ENCODE data around the gene MIA3.
"Not testable (repeated sequence)": the region's sequence is repeated elsewhere in the genome, so short reads cannot be mapped to it uniquely, and the experiment has no call there.

MIA3 gene

DNA sequence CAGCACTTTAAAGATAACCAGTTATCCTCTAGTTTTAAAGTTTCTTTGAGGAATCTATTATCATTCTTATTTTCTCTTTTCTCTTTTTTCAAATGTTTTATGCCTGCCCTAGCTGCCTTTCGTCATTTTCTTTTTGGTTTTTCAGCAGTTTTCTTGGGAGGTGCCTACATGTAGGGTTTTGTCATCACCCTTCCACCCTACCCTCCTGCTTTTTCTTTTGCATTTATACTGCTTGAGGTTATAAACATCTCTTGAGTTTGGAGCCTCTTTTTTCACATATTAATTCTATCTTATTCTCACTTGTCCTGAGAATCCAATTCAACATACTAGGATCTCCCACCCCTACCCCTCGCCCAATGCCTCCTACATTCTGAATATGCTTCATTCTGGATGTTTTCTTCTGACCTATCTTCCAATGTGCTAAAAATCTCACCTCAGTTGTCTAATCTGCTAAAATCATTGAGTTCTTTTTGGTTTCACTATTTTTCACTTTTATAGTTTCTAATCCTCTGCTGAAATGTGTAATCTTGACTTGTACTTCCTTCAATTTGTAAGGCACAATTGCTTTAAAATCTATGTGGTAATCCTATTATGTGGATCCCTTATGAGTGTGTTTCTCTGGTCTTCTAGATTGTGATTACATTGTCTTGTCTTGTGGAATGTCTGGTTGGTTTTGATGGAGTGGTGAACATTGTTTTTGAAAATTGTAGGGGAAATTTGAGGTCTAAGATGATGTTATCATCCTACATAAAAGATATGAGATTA lies 38.7 kb downstream of the MIA3 start:
- H3K27me3 ChIP-seq (replicated peaks): no peaks in the 10 kb centered on the region
- H3K27ac ChIP-seq: no peak overlapping the region
- in situ Hi-C loops (cut with HindIII; ENCODE audit: low pct_ligation_motif_present, low sequenced_read_pairs): no loop called here
- H3K36me3 ChIP-seq (replicated peaks): peaks cover 64% of the 10 kb centered on the region
- no peak overlapping the region for H3K4me3 ChIP-seq (ENCODE audit: low read depth, low read length)
- TF ChIP-seq, protein P1, sequence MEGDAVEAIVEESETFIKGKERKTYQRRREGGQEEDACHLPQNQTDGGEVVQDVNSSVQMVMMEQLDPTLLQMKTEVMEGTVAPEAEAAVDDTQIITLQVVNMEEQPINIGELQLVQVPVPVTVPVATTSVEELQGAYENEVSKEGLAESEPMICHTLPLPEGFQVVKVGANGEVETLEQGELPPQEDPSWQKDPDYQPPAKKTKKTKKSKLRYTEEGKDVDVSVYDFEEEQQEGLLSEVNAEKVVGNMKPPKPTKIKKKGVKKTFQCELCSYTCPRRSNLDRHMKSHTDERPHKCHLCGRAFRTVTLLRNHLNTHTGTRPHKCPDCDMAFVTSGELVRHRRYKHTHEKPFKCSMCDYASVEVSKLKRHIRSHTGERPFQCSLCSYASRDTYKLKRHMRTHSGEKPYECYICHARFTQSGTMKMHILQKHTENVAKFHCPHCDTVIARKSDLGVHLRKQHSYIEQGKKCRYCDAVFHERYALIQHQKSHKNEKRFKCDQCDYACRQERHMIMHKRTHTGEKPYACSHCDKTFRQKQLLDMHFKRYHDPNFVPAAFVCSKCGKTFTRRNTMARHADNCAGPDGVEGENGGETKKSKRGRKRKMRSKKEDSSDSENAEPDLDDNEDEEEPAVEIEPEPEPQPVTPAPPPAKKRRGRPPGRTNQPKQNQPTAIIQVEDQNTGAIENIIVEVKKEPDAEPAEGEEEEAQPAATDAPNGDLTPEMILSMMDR (IDR thresholded peaks at IDR 0.05; ENCODE audit: low read depth, low read length, missing control alignments): no peak
- no peak for DNase-seq

DNA sequence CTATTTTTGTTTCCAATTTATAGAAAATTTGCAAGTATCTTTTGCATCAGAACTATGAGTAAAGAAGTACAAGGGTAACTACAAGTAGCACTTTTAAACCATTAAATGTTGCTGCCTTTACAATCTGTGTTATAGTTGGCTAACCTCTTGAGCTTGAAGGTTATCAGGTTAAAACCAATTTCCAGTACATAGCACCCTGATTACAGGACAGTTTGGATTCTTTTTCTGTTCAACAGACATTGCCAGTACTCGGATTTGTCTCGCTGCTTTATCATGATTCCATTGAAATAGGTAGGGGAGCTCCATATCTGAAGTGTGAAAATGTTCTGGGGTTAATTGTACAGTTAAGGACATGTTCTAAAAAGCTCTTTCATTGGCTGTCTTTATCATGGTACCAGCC lies 40.0 kb downstream of the MIA3 start:
- no peak for DNase-seq
- Histone ChIP-seq H3K27ac (no peak overlapping the region), H3K36me3 (replicated peaks) (peaks cover 65% of the 10 kb centered on the region), H3K4me3 (ENCODE audit: low read depth, low read length) (no peak overlapping the region), H3K27me3 (replicated peaks) (no peaks in the 10 kb centered on the region)
- in situ Hi-C loops (cut with HindIII; ENCODE audit: low pct_ligation_motif_present, low sequenced_read_pairs): no loop called here
- TF ChIP-seq, protein P1 (IDR thresholded peaks at IDR 0.05; ENCODE audit: low read depth, low read length, missing control alignments): no peak

DNA sequence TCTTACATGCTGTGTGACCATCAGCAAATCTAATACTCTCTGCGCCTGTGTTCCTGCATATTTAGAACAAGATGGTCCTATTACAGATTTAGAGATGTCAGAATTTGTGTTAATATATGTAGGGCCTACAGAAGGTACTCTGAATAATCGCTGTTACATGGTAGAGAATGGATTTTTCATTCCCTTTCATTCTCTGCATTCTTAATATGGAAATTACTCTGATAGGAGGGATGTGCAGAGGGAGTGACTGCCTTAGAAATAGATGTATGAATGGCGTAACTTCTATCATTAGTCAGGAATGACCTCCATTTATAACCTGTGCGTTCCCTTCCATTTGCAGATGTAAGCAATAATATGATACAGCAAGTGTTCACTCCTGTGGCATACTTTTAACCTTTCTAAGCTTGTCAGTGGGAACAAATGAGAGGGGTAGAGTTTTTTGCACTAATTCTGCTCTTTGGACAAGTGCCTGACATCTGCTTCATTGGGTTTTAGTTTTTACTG lies 45.6 kb downstream of the MIA3 start:
- no peak for DNase-seq
- no peak overlapping the region for H3K27ac ChIP-seq
- no peaks in the 10 kb centered on the region for H3K27me3 ChIP-seq (replicated peaks)
- H3K4me3 ChIP-seq (ENCODE audit: low read depth, low read length): no peak overlapping the region
- peaks cover 65% of the 10 kb centered on the region for H3K36me3 ChIP-seq (replicated peaks)
- in situ Hi-C loops (cut with HindIII; ENCODE audit: low pct_ligation_motif_present, low sequenced_read_pairs): no loop called here
- TF ChIP-seq, protein P1 (IDR thresholded peaks at IDR 0.05; ENCODE audit: low read depth, low read length, missing control alignments): no peak

DNA sequence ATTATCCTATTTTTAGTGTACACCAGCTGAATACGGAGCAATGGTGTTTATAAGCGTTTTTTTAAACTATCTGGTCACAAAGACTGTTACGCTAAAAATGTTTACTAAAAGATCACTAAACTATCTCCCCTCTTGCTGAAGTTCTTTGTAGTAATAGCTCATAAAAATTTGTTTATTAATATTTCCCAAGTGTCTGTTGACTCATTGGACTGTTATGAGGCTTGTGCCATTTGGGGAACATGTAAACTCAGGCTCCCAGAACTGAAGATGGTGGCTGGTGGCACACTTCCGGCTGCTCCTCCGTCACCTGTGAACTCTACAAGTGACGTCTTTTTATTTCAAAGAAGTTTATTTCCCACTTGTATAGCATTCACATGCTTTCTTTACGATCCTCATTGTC lies 48.1 kb downstream of the MIA3 start:
- in situ Hi-C loops (cut with HindIII; ENCODE audit: low pct_ligation_motif_present, low sequenced_read_pairs): no loop called here
- TF ChIP-seq, protein P1 (IDR thresholded peaks at IDR 0.05; ENCODE audit: low read depth, low read length, missing control alignments): no peak
- DNase-seq: no peak
- peaks cover 57% of the 10 kb centered on the region for H3K36me3 ChIP-seq (replicated peaks)
- H3K27me3 ChIP-seq (replicated peaks): no peaks in the 10 kb centered on the region
- no peak overlapping the region for H3K27ac ChIP-seq
- no peak overlapping the region for H3K4me3 ChIP-seq (ENCODE audit: low read depth, low read length)

DNA sequence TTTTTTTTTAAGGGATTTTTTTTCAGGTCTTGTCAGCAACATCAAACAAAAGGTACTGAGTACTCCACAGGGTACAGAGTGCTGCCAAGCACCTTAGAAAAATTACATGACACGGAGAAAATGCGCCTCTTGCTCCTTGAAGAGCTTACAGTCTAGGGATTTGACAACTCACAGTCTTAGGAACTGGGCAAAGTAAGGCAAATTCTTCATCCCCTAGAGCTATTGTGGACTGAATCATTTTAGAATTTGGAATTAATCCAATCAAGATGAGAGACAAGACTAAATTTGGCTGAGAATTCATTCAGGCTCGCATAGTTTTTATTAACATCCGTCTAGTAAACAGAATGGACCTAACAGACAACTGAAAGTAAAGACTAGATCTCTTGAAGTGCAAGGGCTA lies 50.3 kb downstream of the MIA3 start:
- DNase-seq; in situ Hi-C loops (cut with HindIII; ENCODE audit: low pct_ligation_motif_present, low sequenced_read_pairs); H3K27me3 ChIP-seq (replicated peaks); H3K27ac ChIP-seq; H3K4me3 ChIP-seq (ENCODE audit: low read depth, low read length): not testable (repeated sequence)
- H3K36me3 ChIP-seq (replicated peaks): peaks cover 50% of the 10 kb centered on the region

DNA sequence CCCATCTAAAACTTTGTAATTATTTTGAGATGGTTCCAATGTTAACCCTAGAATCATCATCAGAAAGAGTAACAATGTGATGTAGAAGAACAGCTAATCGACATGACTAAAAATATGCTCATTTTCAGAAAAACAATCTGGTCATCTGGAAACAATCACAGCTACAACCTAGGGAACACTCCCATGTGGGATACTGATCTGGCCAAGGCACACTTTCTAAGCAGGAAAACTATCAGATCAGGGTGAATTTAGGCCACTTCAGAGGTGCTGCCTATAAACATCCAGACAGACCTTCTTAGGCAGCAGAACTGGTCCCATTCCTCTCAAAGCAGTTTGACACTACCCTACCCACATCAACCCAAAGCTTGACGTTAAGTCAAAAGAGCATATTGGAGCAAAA lies 51.2 kb downstream of the MIA3 start:
- peaks cover 47% of the 10 kb centered on the region for H3K36me3 ChIP-seq (replicated peaks)
- in situ Hi-C loops (cut with HindIII; ENCODE audit: low pct_ligation_motif_present, low sequenced_read_pairs); DNase-seq; H3K4me3 ChIP-seq (ENCODE audit: low read depth, low read length); H3K27ac ChIP-seq; H3K27me3 ChIP-seq (replicated peaks): not testable (repeated sequence)

DNA sequence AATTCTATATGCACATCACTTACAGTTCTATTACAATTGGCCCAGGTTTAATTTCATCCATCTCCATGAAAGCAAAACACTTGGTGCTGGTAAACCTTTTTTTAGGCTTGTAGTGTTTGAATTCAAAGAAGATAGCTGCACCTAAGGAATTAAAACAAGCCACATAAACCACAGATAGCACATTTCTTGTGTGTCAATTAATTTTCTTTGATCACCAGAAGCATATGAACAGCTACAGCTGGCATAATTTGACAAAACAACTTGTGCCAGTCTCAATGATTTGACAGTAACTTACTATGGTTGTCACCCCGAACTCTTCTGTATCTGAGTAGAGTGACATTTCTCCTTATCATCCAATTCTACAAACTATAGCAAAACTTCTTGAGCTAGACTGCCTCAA lies 52.2 kb downstream of the MIA3 start:
- TF ChIP-seq, protein P1 (IDR thresholded peaks at IDR 0.05; ENCODE audit: low read depth, low read length, missing control alignments): no peak
- no peak overlapping the region for H3K27ac ChIP-seq
- DNase-seq: no peak
- peaks cover 45% of the 10 kb centered on the region for H3K36me3 ChIP-seq (replicated peaks)
- no peaks in the 10 kb centered on the region for H3K27me3 ChIP-seq (replicated peaks)
- in situ Hi-C loops (cut with HindIII; ENCODE audit: low pct_ligation_motif_present, low sequenced_read_pairs): no loop called here
- H3K4me3 ChIP-seq (ENCODE audit: low read depth, low read length): no peak overlapping the region

Data from brain microvascular endothelial cell (primary cell).